ENCODE results near the gene CD80. TPM values are rescaled to one million over a fixed set of nuclear protein-coding genes. Genes with fewer than 3 reads are reported as not detected.

CD80 gene
- total and polyA plus RNA-seq, 2 of the 8 experiments (the other 6 are each of a cell fraction or from before 2014, with no cell fraction given) = 0.11 TPM; not detected in 1

DNA sequence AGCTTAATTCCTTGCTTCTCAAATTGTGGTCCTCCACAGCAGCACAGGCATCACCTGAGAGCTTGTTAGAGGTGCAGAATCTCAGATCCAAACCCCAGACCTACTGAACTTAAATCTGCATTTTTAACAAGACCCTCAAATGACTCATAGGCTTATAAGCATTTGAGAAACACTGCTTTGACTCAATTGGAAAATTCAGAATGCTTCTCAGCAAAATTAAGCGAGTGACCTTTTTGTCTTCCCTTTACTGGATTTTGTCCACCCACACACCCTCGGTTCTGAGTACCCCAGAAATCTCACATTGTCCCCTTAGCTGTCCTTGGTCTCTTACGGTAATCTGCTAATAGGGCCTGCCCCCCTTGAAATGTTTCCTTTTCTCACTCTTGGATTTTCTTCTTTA is 17.9 kb downstream of the CD80 start:
- Histone ChIP-seq H4K5ac (ENCODE audit: insufficient read length, low read depth, low read length) (no peak overlapping the region), H3K79me1 (ENCODE audit: low read depth, low read length) (no peaks in the 10 kb centered on the region), H4K91ac (replicated peaks; ENCODE audit: insufficient read length, low read length) (no peak overlapping the region), H2BK12ac (ENCODE audit: low read depth, low read length) (no peak overlapping the region), H3K56ac (replicated peaks; ENCODE audit: insufficient read length, low read depth, low read length) (no peak overlapping the region), H3K4me1 (replicated peaks in 1 of 4; ENCODE audit: control insufficient read depth in 3 of 4, insufficient read depth in 4 of 4, low read length in 3 of 4) (no peaks in the 10 kb centered on the region), H3K18ac (ENCODE audit: extremely low read depth, low read length) (no peak overlapping the region), H2BK120ac (replicated peaks; ENCODE audit: low read depth, low read length) (no peak overlapping the region), H3K9ac (replicated peaks in 1 of 4; ENCODE audit: extremely low read depth in 1 of 4, low read depth in 3 of 4, low read length in 3 of 4) (no peak overlapping the region), H3K23ac (ENCODE audit: insufficient read length) (no peak overlapping the region), H3K4me2 (ENCODE audit: insufficient read depth in 1 of 2, low read depth in 2 of 2, low read length in 2 of 2) (no peak overlapping the region), H3K14ac (ENCODE audit: insufficient read length) (no peak overlapping the region), H4K20me1 (replicated peaks in 1 of 2; ENCODE audit: control insufficient read depth in 1 of 2, insufficient read depth in 2 of 2, low read length in 2 of 2) (no peaks in the 10 kb centered on the region), H3K79me2 (ENCODE audit: control insufficient read depth in 1 of 2, insufficient read depth in 2 of 2, low read length in 2 of 2) (no peaks in the 10 kb centered on the region), H3K4ac (replicated peaks; ENCODE audit: insufficient read length, low read depth, low read length) (no peak overlapping the region), H3K23me2 (ENCODE audit: low read depth, low read length) (no peaks in the 10 kb centered on the region), H2BK15ac (ENCODE audit: low read length) (no peak overlapping the region), H3K4me3 (ENCODE audit: extremely low read depth in 1 of 4, insufficient read depth in 2 of 4, low read depth in 3 of 4, low read length in 4 of 4) (no peak overlapping the region), H4K8ac (ENCODE audit: extremely low read depth, insufficient read depth, low read length) (no peak overlapping the region), H2BK5ac (ENCODE audit: low read depth, low read length) (no peak overlapping the region), H2BK20ac (ENCODE audit: low read length) (no peak overlapping the region), H3K27ac (ENCODE audit: low read depth, low read length) (no peak overlapping the region), H3K36me3 (ENCODE audit: control insufficient read depth in 2 of 4, insufficient read depth in 4 of 4, low read length in 3 of 4) (no peaks in the 10 kb centered on the region), H3K27me3 (replicated peaks in 1 of 4; ENCODE audit: control insufficient read depth in 3 of 4, extremely low read depth in 1 of 4, insufficient read depth in 3 of 4, low read length in 3 of 4) (peaks cover 0 to 1% (median 0%) of the 10 kb centered on the region in 4 experiments; a peak in 1 of 7 replicates), H2AK5ac (ENCODE audit: low read depth, low read length) (no peak overlapping the region), H3K9me3 (ENCODE audit: insufficient read depth in 2 of 2, low read depth in 1 of 2, low read length in 1 of 2) (no peaks in the 10 kb centered on the region), H2AFZ (ENCODE audit: low read length) (peak overlapping the region; percentile 58; the same call in 1 of the 2 replicates)
- WGBS, 2 experiments (ENCODE audit: extremely low coverage in 1 of 2, insufficient coverage in 1 of 2, insufficient read length in 1 of 2, insufficient replicate concordance in 2 of 2, low coverage in 1 of 2, low lambda C conversion rate in 2 of 2, missing lambda C conversion rate in 1 of 2) = 84% methylated on average over 3 of the region's 3 CpGs; no CpG with 5 or more reads in 1 of the 2 experiments
- ChIA-PET CTCF (ENCODE audit: partially characterized antibody) (interaction anchor here (0.6 kb wide), 1 partner anchor 79 kb away, joined by 3 read pairs; no protein-coding TSS in a partner anchor), POLR2A (ENCODE audit: partially characterized antibody) (interaction anchor here (0.9 kb wide), 1 partner anchor 20 kb away, joined by 3 read pairs; no protein-coding TSS in a partner anchor)
- no peak for DNase-seq (ENCODE audit: low read depth in 1 of 2, low spot score in 2 of 2)
- no peak for FAIRE-seq
- no peak for TF ChIP-seq RNF2 (IDR thresholded peaks at IDR 0.05; ENCODE audit: borderline replicate concordance, low read depth, low read length, missing control alignments, poor library complexity, severe bottlenecking)
- TF ChIP-seq KDM4A (IDR thresholded peaks at IDR 0.05; ENCODE audit: low read depth, low read length, severe bottlenecking) = no peak
- TF ChIP-seq, protein P1, sequence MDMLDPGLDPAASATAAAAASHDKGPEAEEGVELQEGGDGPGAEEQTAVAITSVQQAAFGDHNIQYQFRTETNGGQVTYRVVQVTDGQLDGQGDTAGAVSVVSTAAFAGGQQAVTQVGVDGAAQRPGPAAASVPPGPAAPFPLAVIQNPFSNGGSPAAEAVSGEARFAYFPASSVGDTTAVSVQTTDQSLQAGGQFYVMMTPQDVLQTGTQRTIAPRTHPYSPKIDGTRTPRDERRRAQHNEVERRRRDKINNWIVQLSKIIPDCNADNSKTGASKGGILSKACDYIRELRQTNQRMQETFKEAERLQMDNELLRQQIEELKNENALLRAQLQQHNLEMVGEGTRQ (IDR thresholded peaks at IDR 0.05; ENCODE audit: low read length) = no peak
- no peak for TF ChIP-seq SAP30 (IDR thresholded peaks at IDR 0.05; ENCODE audit: insufficient read depth, insufficient replicate concordance, low read length)
- TF ChIP-seq CBX5 (IDR thresholded peaks at IDR 0.05; ENCODE audit: low read depth, low read length) = no peak
- TF ChIP-seq CHD1 (IDR thresholded peaks at IDR 0.05; ENCODE audit: low read depth, low read length) = no peak
- TF ChIP-seq RBBP5 (IDR thresholded peaks at IDR 0.05; ENCODE audit: borderline replicate concordance, low read depth, low read length) = no peak
- no peak for TF ChIP-seq SRF (IDR thresholded peaks at IDR 0.05; ENCODE audit: low read depth, low read length)
- TF ChIP-seq GTF2F1 (IDR thresholded peaks at IDR 0.05; ENCODE audit: borderline replicate concordance, low read depth, low read length) = no peak
- TF ChIP-seq MAFK (IDR thresholded peaks at IDR 0.05; ENCODE audit: low read depth, low read length) = no peak
- TF ChIP-seq CEBPB (IDR thresholded peaks at IDR 0.05; ENCODE audit: low read depth, low read length) = no peak
- TF ChIP-seq SIRT6 (IDR thresholded peaks at IDR 0.05; ENCODE audit: low read length) = no peak
- TF ChIP-seq SP2 (IDR thresholded peaks at IDR 0.05; ENCODE audit: low read length) = no peak
